HEK293T (cell line): Measurements from ENCODE around the gene ANKS1B.

Source experiments
- BHLHE40 ChIP-seq: fragments of 450-650 bp; IDR thresholded peaks from 2 replicates; pipeline ENCODE4 v1.6.1; 2016; ENCODE audit warnings: mild to moderate bottlenecking, moderate library complexity, borderline replicate concordance
- ELF4 ChIP-seq: fragments of 450-650 bp; IDR thresholded peaks from 2 replicates; pipeline ENCODE4 v1.6.1; 2017; ENCODE audit warnings: antibody characterized with exemption
- FOXK2 ChIP-seq: fragments of 450-650 bp; IDR thresholded peaks from 2 replicates; pipeline ENCODE4 v1.6.1; 2016; ENCODE audit warnings: mild to moderate bottlenecking
- FOXM1 ChIP-seq: fragments of 450-650 bp; IDR thresholded peaks from 2 replicates; pipeline ENCODE4 v1.6.1; 2017; ENCODE audit warnings: mild to moderate bottlenecking, borderline replicate concordance
- HDGF ChIP-seq: fragments of 450-650 bp; IDR thresholded peaks from 2 replicates; pipeline ENCODE4 v1.6.1; 2017; ENCODE audit warnings: antibody characterized with exemption, borderline replicate concordance
- NFRKB ChIP-seq: fragments of 450-650 bp; IDR thresholded peaks from 2 replicates; pipeline ENCODE4 v1.6.1; 2016; ENCODE audit warnings: mild to moderate bottlenecking, moderate library complexity
- PKNOX1 ChIP-seq: fragments of 450-650 bp; IDR thresholded peaks from 2 replicates; pipeline ENCODE4 v1.6.1; 2016
- SP1 ChIP-seq: fragments of 450-650 bp; IDR thresholded peaks from 2 replicates; pipeline ENCODE4 v1.6.1; 2017
- SUZ12 ChIP-seq: fragments of 450-650 bp; IDR thresholded peaks from 2 replicates; pipeline ENCODE4 v1.6.1; 2016; ENCODE audit warnings: mild to moderate bottlenecking
- TARDBP ChIP-seq: fragments of 450-650 bp; IDR thresholded peaks from 2 replicates; pipeline ENCODE4 v1.6.1; 2016
- ZNF384 ChIP-seq: fragments of 450-650 bp; IDR thresholded peaks from 2 replicates; pipeline ENCODE4 v1.6.1; 2016

GRCh38 chr12:98845957-98846356 is 1138.8 kb downstream of the ANKS1B start:
- no peak for TF ChIP-seq TARDBP
- TF ChIP-seq BHLHE40 = no peak
- TF ChIP-seq SUZ12 = no peak
- no peak for TF ChIP-seq ELF4
- no peak for TF ChIP-seq PKNOX1
- no peak for TF ChIP-seq NFRKB
- no peak for TF ChIP-seq FOXK2
- no peak for TF ChIP-seq FOXM1
- no peak for TF ChIP-seq HDGF
- no peak for TF ChIP-seq ZNF384
- TF ChIP-seq SP1 = no peak
